Kasumi-1 (cell line): ENCODE measurements around the gene NDRG3.

Experiments used
- DNase-seq, 2 experiments: peaks; one replicate each; lab custom pipeline; 2025; lab: John Stamatoyannopoulos, UW

NDRG3 gene

DNA sequence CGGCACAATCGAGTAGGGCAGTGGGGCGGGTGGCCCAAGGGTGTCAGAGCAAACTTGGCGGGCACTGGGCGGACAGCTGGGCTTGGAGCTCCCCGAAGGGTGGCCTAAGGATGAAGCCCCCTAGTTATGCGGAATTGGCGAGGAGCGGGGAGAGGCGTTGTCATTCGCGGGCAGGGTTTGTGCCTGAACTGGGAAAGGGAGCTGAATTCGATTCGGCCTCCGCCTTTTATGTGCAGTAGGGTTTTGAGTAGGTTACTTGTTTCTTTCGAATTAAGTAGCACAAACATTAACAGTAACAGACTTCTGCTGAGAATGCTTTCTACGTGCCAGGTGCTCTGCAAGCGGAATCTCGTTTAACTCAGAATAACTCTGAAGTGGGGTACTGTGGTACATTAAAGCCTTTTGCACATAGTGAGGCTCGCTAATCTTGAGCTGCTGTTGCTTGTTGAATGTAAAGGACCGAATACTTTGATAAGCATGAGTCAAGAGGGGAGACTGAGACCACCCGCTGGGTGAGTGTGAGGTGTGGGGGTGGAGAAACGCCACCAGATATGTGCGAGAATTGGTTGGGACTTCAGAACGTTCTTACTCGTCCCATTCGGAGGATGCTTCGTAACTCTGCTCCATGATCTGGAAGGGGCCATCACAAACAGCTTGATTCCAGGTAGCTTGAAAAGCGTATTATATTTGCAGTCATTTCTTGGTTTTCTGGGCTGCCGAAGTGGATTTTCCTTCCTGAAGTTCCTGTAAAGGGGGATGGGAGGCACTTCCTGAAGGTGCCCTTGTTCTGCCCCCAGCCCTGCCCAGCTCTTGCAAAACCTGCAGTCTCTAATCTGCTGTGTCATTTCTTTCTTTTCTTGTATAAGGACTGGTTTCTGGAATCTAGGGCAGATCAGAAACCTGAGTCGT lies 139.5 kb downstream of the NDRG3 start:
- DNase-seq = peak; percentile 46 to 48

DNA sequence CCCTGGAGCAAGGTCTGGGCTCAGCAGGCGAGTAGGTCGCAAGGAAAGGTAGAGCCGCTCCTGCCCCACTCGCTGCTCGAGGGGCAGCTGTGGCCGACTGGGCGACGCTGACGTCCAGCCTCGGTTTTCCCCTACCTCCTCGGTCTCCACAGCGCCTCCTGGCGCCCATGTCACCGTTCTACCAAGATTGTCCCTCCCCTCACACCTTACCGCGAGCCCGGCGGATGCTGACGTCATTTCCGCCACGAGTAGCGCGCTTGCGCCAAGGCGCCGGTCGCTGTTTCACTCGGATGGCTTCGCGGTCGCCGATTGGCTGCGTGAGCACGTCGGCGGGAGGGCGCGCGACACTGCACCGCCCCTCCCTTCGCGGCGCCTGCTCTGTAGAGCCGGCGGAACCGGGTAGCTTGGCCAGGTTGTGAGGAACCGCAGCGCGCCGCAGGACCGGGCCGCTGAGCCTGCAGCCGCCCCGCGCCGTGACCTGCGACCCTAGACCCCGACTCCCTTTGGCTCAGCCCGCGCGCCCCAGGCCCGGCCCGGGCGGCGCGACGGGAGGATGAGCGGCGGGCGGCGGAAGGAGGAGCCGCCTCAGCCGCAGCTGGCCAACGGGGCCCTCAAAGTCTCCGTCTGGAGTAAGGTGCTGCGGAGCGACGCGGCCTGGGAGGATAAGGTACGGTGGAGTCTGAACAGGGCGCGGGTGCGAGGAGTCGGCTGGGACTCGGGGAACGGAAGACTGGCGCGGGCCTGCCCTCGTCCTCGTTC lies 140.3 kb downstream of the NDRG3 start, which contains the start of gene RAB5IF:
Gene RAB5IF, plus strand, starts transcription at position 381 of the 759 bp plus-strand sequence. Its CDS starts 173 bp downstream, at position 554.
- DNase-seq = peak; percentile 97 to 98

DNA sequence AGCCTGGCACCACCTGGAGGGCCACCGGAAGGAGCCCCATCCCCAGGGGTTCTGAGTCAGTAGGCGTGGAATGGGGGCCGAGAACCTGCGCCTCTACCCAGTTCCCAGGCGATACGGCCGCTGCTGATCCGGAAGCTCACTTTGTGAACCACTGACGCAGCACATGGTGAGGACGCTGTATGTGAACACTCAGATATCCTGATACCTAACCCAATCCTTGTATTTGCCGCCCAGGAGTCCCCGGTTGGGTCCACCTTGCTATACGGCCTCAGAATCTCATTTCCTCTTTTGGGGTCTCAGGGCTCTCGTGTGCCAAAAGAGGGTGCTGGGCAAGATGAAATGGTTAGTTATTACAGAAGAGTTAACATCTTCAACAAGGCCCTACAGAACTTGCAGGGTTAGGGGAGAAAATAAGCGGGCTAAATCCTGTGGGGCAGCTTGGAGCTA lies 140.9 kb downstream of the NDRG3 start:
- DNase-seq = peak; percentile 71 to 83
